ENCODE results near the gene IFNA8.

Gene IFNA8

DNA sequence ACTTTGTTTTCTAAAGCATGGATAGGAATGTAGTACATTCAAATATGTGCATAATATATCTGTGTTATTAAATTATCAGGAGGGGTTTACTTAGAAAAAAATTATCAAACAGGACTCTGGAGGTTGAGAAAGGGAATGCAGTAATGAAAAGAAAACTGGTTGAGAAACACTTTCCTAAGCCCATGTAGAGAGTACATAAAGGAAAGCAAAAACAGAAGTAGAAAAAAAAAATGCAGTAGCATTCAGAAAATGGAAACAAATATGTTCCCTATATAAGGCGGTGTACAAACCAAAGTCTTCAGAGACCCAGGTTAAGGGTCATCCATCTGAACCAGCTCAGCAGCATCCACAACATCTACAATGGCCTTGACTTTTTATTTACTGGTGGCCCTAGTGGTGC is at the start of gene IFNA8:
TSS of gene IFNA8 (plus strand) at position 301 of the 400 bp plus-strand sequence. CDS start at position 361, 60 bp downstream.
- TF ChIP-seq RAD21 (IDR thresholded peaks at IDR 0.05; ENCODE audit: low read depth) (no peak), EP300 (IDR thresholded peaks at IDR 0.05; ENCODE audit: borderline replicate concordance) (no peak), EGR1 (IDR thresholded peaks at IDR 0.05) (no peak)

DNA sequence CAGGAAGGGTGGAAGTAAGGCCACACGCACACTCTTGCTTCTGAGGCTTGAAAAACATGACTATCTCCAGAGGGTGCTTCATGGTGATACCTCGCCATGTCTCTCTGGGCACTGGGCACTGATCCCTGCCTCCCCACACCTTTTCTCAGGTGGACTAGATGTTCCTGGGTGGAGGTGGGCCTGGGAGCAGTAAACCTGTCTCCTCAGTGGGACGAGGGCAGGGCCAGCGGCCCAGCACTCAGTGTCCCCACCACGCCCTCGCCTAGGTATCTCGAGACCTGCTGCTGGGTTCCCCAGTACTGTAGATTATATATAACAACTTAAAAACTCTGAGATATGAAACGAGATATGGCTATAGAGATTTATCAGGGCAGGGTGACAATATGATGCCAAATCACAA is 46.6 kb upstream of the IFNA8 start:
- no peak for TF ChIP-seq TCF12 (IDR thresholded peaks at IDR 0.05; ENCODE audit: low read depth)

DNA sequence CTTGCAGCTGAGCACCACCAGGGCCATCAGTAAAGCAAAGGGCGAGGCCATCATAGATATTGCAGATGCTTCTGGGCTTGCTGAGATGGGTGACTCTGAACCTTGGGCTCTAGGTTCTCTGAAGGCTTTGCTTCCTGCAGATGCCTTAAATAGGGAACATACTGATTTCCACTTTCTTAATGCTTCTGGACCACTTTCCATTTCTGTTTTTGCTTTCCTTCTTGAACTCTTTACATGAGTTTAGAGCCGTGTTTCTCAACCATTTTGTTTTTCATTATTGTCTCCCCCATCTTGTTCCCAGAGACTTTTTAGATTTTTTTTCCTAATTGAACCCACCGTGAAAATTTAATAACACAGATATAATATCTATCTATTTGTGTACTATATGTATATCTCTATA is 41.0 kb upstream of the IFNA8 start, which contains the start of gene IFNA13:
TSS of gene IFNA13 (minus strand) at position 101 of the 400 bp plus-strand sequence. CDS start at position 54, 47 bp downstream.
- no peak for TF ChIP-seq CREB1 (IDR thresholded peaks at IDR 0.05; ENCODE audit: low read depth)
- TF ChIP-seq MAX (IDR thresholded peaks at IDR 0.05), result no peak
- no peak for TF ChIP-seq USF1 (IDR thresholded peaks at IDR 0.05)
- no peak for TF ChIP-seq RAD21 (IDR thresholded peaks at IDR 0.05; ENCODE audit: low read depth)
- TF ChIP-seq ZBTB7A (IDR thresholded peaks at IDR 0.05; ENCODE audit: low read depth), result no peak

GRCh38 chr9:21381448-21382339 is 27.2 kb upstream of the IFNA8 start:
- no peak for TF ChIP-seq EP300 (IDR thresholded peaks at IDR 0.05; ENCODE audit: borderline replicate concordance)
- TF ChIP-seq, protein P1, sequence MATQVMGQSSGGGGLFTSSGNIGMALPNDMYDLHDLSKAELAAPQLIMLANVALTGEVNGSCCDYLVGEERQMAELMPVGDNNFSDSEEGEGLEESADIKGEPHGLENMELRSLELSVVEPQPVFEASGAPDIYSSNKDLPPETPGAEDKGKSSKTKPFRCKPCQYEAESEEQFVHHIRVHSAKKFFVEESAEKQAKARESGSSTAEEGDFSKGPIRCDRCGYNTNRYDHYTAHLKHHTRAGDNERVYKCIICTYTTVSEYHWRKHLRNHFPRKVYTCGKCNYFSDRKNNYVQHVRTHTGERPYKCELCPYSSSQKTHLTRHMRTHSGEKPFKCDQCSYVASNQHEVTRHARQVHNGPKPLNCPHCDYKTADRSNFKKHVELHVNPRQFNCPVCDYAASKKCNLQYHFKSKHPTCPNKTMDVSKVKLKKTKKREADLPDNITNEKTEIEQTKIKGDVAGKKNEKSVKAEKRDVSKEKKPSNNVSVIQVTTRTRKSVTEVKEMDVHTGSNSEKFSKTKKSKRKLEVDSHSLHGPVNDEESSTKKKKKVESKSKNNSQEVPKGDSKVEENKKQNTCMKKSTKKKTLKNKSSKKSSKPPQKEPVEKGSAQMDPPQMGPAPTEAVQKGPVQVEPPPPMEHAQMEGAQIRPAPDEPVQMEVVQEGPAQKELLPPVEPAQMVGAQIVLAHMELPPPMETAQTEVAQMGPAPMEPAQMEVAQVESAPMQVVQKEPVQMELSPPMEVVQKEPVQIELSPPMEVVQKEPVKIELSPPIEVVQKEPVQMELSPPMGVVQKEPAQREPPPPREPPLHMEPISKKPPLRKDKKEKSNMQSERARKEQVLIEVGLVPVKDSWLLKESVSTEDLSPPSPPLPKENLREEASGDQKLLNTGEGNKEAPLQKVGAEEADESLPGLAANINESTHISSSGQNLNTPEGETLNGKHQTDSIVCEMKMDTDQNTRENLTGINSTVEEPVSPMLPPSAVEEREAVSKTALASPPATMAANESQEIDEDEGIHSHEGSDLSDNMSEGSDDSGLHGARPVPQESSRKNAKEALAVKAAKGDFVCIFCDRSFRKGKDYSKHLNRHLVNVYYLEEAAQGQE (IDR thresholded peaks at IDR 0.05; ENCODE audit: low read depth), result no peak
- no peak for TF ChIP-seq YY1 (IDR thresholded peaks at IDR 0.05; ENCODE audit: low read depth)
- no peak for TF ChIP-seq TEAD4 (IDR thresholded peaks at IDR 0.05)
- no peak for TF ChIP-seq CEBPB (IDR thresholded peaks at IDR 0.05)
- no peak for TF ChIP-seq TAF1 (IDR thresholded peaks at IDR 0.05; ENCODE audit: low read depth)
- TF ChIP-seq TCF12 (IDR thresholded peaks at IDR 0.05; ENCODE audit: low read depth), result no peak
- TF ChIP-seq RAD21 (IDR thresholded peaks at IDR 0.05; ENCODE audit: low read depth), result no peak
- TF ChIP-seq EGR1 (IDR thresholded peaks at IDR 0.05), result no peak
- no peak for TF ChIP-seq NFIC (IDR thresholded peaks at IDR 0.05)
- TF ChIP-seq CREB1 (IDR thresholded peaks at IDR 0.05; ENCODE audit: low read depth), result no peak
- TF ChIP-seq ZBTB7A (IDR thresholded peaks at IDR 0.05; ENCODE audit: low read depth), result no peak

GRCh38 chr9:21383627-21384026 is 25.3 kb upstream of the IFNA8 start:
- TF ChIP-seq TEAD4 (IDR thresholded peaks at IDR 0.05) (no peak), USF1 (IDR thresholded peaks at IDR 0.05) (no peak), ZBTB7A (IDR thresholded peaks at IDR 0.05; ENCODE audit: low read depth) (no peak), TAF1 (IDR thresholded peaks at IDR 0.05; ENCODE audit: low read depth) (no peak), NFIC (IDR thresholded peaks at IDR 0.05) (no peak), TCF12 (IDR thresholded peaks at IDR 0.05; ENCODE audit: low read depth) (no peak), CEBPB (IDR thresholded peaks at IDR 0.05) (no peak), RAD21 (IDR thresholded peaks at IDR 0.05; ENCODE audit: low read depth) (no peak), MAX (IDR thresholded peaks at IDR 0.05) (no peak)
- TF ChIP-seq, protein P1 (IDR thresholded peaks at IDR 0.05; ENCODE audit: low read depth), result no peak

- TF ChIP-seq, protein P1 (IDR thresholded peaks at IDR 0.05; ENCODE audit: low read depth), result no peak
- TF ChIP-seq MAX (IDR thresholded peaks at IDR 0.05) (no peak), TCF12 (IDR thresholded peaks at IDR 0.05; ENCODE audit: low read depth) (no peak), CEBPB (IDR thresholded peaks at IDR 0.05) (no peak), CREB1 (IDR thresholded peaks at IDR 0.05; ENCODE audit: low read depth) (no peak), YY1 (IDR thresholded peaks at IDR 0.05; ENCODE audit: low read depth) (no peak), FOXM1 (IDR thresholded peaks at IDR 0.05; ENCODE audit: borderline replicate concordance, low read depth) (no peak), RAD21 (IDR thresholded peaks at IDR 0.05; ENCODE audit: low read depth) (no peak), EGR1 (IDR thresholded peaks at IDR 0.05) (no peak), NFIC (IDR thresholded peaks at IDR 0.05) (no peak)
These were observed 23.7 kb upstream of the IFNA8 start, which contains the start of gene IFNA2 for GRCh38 chr9:21385131-21385670. TSS of gene IFNA2 (minus strand) at chr9:21385398. CDS start at chr9:21385329, 69 bp downstream.
